Natural killer cell treated with Interleukin-12 subunit alpha and Interleukin-12 subunit beta and Interleukin-15 and Interleukin-18, amount 100 ng/mL, for 72 hours (primary cell): ENCODE data around the gene USP3. TPM values are rescaled to one million over a fixed set of nuclear protein-coding genes. Genes with fewer than 3 reads are reported as not detected.

Experiments
- ATAC-seq, 2 donors: fragments of 150-1000 bp; cut with Tn5 transposase in 1 of 2; sonication (Bioruptor Pico), chemical (Tn5 transposase) in 1 of 2; 2 replicates each; pipeline ENCODE4 v1.10.0; 2021
- DNase-seq: peaks from one replicate; pipeline ENCODE4 v3.0.0; 2022; ENCODE audit warnings: low spot score
- H3K27ac Mint-ChIP-seq, 2 donors: 1 replicate in 1 of 2; 2 replicates in 1 of 2; pipeline ENCODE4 v1.8.0; 2022; ENCODE audit warnings: mixed read lengths in 2 of 2, mild to moderate bottlenecking in 1 of 2, moderate library complexity in 1 of 2
- H3K27me3 Mint-ChIP-seq, 2 donors: 1 replicate in 1 of 2; 2 replicates in 1 of 2; pipeline ENCODE4 v1.8.0; 2022; ENCODE audit warnings: mixed read lengths in 2 of 2
- H3K36me3 Mint-ChIP-seq: one replicate; pipeline ENCODE4 v1.8.0; 2022; ENCODE audit warnings: mixed read lengths
- H3K4me1 Mint-ChIP-seq, 2 donors: 1 replicate in 1 of 2; 2 replicates in 1 of 2; pipeline ENCODE4 v1.8.0; 2022; ENCODE audit warnings: low read depth in 2 of 2, mixed read lengths in 2 of 2, mild to moderate bottlenecking in 1 of 2
- H3K4me3 Mint-ChIP-seq: one replicate; pipeline ENCODE4 v1.8.0; 2022; ENCODE audit warnings: mixed read lengths
- H3K9me3 Mint-ChIP-seq: 2 replicates; pipeline ENCODE4 v1.8.0; 2022; ENCODE audit warnings: mixed read lengths
- total RNA-seq, 2 donors: library from RNA; stranded (reverse); gene quantifications; one replicate each; pipeline ENCODE4 v1.2.3, GENCODE V29; 2022

USP3 gene, protein sequence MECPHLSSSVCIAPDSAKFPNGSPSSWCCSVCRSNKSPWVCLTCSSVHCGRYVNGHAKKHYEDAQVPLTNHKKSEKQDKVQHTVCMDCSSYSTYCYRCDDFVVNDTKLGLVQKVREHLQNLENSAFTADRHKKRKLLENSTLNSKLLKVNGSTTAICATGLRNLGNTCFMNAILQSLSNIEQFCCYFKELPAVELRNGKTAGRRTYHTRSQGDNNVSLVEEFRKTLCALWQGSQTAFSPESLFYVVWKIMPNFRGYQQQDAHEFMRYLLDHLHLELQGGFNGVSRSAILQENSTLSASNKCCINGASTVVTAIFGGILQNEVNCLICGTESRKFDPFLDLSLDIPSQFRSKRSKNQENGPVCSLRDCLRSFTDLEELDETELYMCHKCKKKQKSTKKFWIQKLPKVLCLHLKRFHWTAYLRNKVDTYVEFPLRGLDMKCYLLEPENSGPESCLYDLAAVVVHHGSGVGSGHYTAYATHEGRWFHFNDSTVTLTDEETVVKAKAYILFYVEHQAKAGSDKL
- total RNA-seq, result 10 to 100 TPM; 70.0 to 75.3 TPM

DNA sequence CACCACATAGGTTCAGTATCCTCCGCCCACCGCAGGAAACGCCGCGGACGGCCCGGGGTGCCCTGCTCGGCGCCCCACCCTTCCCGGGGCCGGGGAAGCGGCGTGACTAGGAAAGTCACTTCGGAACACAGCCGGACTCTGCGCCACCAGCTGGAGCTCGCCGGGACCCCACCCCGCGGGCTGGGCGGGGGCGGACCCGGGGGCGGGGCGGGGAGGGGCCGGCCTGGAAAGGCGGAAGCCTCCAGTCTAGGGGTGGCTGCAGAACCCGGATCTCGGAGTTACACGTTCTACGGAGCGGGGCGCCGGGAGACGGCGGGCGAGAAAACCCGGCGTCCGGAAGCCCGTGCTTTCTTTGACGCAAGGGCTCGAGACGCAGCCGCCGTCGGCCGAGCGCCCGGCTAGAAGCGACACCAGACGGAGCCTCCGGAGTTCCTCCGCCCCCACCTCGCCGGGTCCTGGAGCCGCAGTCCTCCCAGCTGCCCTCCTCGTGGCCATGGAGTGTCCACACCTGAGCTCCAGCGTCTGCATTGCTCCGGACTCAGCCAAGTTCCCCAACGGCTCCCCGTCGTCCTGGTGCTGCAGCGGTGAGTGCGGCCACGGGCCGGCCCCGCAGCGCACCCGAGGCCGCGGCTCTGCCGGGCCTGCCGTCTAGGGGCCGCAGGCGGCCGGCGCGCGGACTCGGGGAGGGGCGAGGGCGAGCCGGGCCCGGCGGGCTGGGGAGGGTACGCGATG lies at the start of gene USP3:
USP3 (plus strand) TSS at position 347 of the 732 bp plus-strand sequence; CDS start at position 494, 147 bp downstream.
- no peaks in the 10 kb centered on the region for H3K36me3 Mint-ChIP-seq
- peak; percentile 85 to 86 for ATAC-seq
- peak within 1 kb of the TSS; percentile 76 to 92 for H3K27ac Mint-ChIP-seq
- peak within 1 kb of the TSS; percentile 95 for H3K4me3 Mint-ChIP-seq
- no peaks in the 10 kb centered on the region for H3K9me3 Mint-ChIP-seq
- peak; percentile 95 for DNase-seq
- H3K27me3 Mint-ChIP-seq, result no peaks in the 10 kb centered on the region
- H3K4me1 Mint-ChIP-seq, result peaks cover 65 to 80% of the 10 kb centered on the region in 2 donors

DNA sequence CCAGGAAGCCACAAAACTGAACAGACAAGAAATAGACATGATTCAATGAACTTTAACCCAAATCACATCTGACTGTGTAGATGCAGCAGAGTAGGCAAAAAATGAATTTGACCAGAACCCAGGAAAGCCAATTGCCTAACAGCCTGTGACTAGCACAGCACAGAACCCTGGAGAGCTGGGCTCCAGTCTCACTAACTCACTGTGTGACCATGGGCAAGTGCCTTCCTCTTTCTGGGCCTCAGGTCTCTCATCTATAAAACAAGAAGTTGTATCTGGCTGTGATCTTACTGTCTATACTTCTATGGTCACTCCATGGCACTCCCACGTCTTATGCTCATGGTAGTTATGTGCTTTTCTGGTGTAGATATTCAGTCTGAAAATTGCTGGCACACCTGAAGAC lies 48.1 kb upstream of the USP3 start:
- DNase-seq (no peak), ATAC-seq (no peak)
- Mint-ChIP-seq H3K4me1 (no peaks in the 10 kb centered on the region), H3K4me3 (no peak overlapping the region), H3K27me3 (peaks cover 0 to 9% of the 10 kb centered on the region in 2 donors), H3K27ac (no peak overlapping the region), H3K9me3 (no peaks in the 10 kb centered on the region), H3K36me3 (no peaks in the 10 kb centered on the region)

DNA sequence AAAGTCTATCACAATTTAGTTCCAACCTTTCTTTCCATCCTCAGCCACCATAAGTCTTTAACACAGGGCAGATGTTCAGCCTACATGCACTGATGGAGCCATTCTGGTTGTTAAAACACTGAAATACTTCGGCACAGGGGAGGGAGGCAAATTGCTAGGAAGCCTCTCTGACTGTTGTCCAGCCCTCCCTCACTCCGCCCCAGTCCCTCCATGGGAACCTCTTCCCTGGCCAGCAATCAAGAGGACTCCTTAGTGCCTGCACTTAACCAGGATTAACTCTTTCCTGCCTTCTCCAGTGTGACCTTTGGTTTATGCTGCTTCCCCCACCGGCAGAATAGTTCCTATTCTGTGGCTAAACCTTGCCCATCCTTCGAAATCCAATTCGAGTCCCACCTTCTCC lies 47.0 kb upstream of the USP3 start:
- no peak for DNase-seq
- Mint-ChIP-seq H3K36me3 (no peaks in the 10 kb centered on the region), H3K9me3 (no peaks in the 10 kb centered on the region), H3K27ac (no peak overlapping the region), H3K27me3 (peaks cover 0 to 9% of the 10 kb centered on the region in 2 donors), H3K4me3 (no peak overlapping the region), H3K4me1 (no peaks in the 10 kb centered on the region)
- no peak for ATAC-seq

DNA sequence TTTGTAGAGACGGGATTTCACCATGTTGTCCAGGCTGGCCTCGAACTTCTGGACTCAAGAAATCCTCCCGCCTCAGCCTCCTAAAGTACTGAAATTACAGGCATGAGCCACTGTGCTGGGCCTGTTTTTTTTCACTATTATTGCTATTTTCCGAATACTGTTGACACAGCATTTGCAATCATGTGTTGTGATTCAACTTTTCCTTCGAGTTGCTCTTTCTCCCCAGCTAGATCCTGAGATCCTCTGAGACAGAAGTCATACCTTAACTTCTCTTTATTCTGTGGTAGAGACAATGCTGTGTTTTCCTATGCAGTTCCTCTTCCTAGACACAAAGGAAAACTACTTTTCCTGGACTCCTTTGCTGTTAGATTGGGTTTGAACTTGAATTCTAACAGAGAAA lies 46.4 kb upstream of the USP3 start:
- no peaks in the 10 kb centered on the region for H3K4me1 Mint-ChIP-seq
- H3K27ac Mint-ChIP-seq, result no peak overlapping the region
- peaks cover 0 to 9% of the 10 kb centered on the region in 2 donors for H3K27me3 Mint-ChIP-seq
- ATAC-seq, result no peak
- DNase-seq, result no peak
- no peak overlapping the region for H3K4me3 Mint-ChIP-seq
- H3K36me3 Mint-ChIP-seq, result no peaks in the 10 kb centered on the region
- no peaks in the 10 kb centered on the region for H3K9me3 Mint-ChIP-seq

DNA sequence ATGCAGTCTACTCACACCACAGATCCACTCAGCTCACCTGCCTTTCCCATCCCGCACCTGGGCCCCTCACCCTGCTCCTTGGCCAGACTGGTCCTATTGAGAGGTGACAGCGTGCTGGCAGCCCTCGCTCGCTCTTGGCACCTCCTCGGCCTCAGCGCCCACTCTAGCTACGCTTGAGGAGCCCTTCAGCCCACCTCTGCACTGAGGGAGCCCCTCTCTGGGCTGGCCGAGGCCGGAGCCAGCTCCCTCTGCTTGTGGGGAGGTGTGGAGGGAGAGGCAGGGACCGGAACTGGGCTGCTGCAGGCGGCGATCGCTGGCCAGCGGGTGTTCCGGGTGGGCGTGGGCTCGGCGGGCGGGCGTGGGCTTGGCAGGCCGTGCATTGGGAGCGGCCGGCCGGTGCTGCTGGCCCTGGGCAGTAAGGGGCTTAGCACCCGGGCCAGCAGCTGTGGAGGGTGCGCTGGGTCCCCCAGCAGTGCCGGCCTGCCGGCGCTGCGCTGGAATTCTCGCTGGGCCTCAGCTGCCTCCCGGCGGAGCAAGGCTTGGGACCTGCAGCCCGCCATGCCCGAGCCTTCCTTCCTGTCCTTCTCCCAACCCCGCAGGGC lies 45.5 kb upstream of the USP3 start:
- DNase-seq (no peak), ATAC-seq (no peak)
- no peak overlapping the region for H3K27ac Mint-ChIP-seq
- no peaks in the 10 kb centered on the region for H3K4me1 Mint-ChIP-seq
- H3K9me3 Mint-ChIP-seq, result no peaks in the 10 kb centered on the region
- no peak overlapping the region for H3K4me3 Mint-ChIP-seq
- peaks cover 0 to 13% of the 10 kb centered on the region in 2 donors for H3K27me3 Mint-ChIP-seq
- H3K36me3 Mint-ChIP-seq, result no peaks in the 10 kb centered on the region

DNA sequence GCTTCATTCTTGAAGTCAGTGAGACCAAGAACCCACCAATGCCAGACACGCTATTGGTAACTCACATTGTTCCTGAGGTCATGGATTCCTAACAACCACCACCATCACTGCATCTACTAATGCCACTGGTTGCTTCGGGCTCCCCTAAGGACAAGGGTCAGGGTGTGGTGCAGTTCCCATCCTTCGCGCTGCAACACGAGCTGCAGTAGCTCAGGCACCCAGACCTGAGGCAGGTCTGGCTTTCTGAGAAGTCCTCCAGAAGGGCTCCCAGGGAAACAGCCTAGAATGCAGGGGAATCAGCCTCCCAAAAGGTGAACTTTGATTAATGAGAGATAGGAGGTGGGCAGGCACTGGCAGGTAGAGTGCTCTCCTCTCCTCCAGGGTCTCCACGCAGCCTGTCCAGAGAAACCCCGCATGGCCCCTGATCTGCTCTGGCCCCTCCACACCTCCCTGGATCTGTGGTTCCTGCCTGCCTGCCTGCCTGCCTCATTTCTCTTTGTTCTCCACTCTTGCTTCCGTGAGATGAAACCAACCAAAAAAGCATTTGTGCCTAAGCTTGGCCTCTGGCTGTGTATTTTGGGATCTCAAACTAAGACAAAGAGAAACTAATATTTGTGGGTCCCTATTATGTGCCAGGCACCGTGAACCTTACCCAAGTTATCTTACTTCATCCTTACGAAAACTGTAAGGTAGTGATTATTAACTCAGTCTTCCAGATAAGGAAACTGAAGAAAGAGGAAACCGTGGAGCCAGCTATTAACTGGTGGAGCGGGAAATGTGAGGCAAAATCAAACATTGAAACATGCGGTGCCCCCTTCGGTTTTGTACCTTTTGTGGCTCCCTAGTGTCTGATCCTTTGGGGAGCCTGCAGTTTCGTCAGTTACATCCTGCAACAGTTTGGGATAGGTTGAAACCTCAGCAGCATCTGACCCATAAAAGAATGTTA lies 43.9 kb upstream of the USP3 start:
- DNase-seq (no peak), ATAC-seq (no peak)
- Mint-ChIP-seq H3K27me3 (peaks cover 0 to 14% of the 10 kb centered on the region in 2 donors), H3K4me1 (no peaks in the 10 kb centered on the region), H3K9me3 (no peaks in the 10 kb centered on the region), H3K36me3 (no peaks in the 10 kb centered on the region), H3K27ac (no peak overlapping the region), H3K4me3 (no peak overlapping the region)

DNA sequence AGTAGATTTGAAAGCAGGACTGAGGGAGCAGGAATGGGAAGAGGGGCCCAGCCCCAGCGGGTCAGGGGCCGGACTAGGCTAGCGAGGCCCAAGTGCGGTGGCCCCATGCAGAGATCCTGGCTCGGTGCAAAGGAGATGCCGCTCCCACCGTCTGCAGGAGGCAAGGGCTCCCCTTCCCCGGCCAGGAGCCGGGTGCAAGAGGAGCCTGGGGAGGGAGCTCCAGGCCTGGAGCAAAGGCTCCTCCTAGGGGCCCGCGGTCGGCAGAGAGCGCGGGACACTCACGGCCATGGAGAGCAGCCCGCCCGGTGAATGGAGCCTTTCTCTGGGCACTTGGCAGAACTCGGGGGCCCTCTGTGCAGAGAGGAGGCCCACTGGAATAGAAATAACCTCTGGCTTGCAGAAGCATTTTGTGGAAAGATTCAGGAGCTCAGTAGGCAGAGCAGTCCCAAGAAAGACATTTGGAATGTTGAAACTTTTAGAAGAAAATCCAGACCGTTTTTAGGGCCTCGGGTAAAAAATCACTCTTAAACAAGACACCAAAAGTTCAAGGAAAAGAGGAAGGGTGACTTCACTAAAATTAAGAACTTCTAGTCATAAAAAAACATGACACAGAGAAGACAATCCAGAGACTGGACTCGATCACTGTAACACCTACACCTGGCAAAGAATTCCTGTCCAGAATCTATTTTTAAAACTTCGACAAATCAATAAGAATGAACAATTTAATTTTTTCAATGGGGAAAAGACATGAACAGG lies 43.0 kb upstream of the USP3 start:
- ATAC-seq, result no peak
- Mint-ChIP-seq H3K36me3 (no peaks in the 10 kb centered on the region), H3K27ac (no peak overlapping the region), H3K4me1 (no peaks in the 10 kb centered on the region), H3K27me3 (peaks cover 0 to 15% of the 10 kb centered on the region in 2 donors), H3K4me3 (no peak overlapping the region), H3K9me3 (no peaks in the 10 kb centered on the region)
- DNase-seq, result no peak

DNA sequence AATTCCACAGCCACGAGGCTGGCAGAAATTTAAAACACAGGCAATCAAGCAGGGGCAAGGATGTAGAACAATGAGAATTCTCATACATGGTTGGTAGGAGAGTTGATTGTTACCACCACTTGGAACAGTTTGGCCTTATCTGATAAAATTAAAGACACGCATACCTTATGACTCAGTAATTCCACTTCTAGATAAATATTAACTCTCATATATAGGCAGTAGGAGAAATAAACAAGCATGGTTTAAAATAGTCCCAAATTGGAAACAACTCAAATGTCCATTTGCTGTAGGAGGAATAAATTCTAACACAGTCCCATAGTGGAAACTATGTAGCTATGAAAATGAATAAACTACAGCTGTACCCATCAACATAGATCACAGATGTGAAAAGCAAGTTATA lies 42.3 kb upstream of the USP3 start:
- no peaks in the 10 kb centered on the region for H3K36me3 Mint-ChIP-seq
- peaks cover 0 to 5% of the 10 kb centered on the region in 2 donors for H3K4me1 Mint-ChIP-seq
- H3K27ac Mint-ChIP-seq, result no peak overlapping the region
- no peaks in the 10 kb centered on the region for H3K9me3 Mint-ChIP-seq
- ATAC-seq (no peak), DNase-seq (no peak)
- peaks cover 0 to 21% of the 10 kb centered on the region in 2 donors for H3K27me3 Mint-ChIP-seq
- no peak overlapping the region for H3K4me3 Mint-ChIP-seq

DNA sequence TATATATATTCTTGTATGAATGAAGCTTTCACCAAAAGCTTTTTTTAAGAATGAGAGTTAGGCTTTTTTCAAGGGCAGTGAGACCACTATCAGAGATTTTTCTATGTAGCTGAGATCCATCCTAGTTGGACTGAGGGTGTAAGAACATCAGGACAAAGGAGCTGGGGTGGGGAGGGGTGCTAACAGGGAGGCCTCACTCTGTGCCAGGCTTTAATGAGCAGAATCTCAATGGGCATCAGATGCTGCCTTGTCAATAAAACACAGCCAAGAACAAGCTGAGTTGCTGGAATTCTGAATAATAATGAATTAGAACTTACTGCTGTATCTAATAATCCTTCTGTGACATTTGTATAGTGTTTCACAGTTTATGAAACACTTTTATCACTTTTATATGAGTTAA lies 41.4 kb upstream of the USP3 start:
- Mint-ChIP-seq H3K27me3 (peaks cover 0 to 24% of the 10 kb centered on the region in 2 donors), H3K4me1 (peaks cover 0 to 5% of the 10 kb centered on the region in 2 donors), H3K4me3 (no peak overlapping the region), H3K27ac (no peak overlapping the region), H3K9me3 (no peaks in the 10 kb centered on the region), H3K36me3 (no peaks in the 10 kb centered on the region)
- DNase-seq (no peak), ATAC-seq (no peak)

DNA sequence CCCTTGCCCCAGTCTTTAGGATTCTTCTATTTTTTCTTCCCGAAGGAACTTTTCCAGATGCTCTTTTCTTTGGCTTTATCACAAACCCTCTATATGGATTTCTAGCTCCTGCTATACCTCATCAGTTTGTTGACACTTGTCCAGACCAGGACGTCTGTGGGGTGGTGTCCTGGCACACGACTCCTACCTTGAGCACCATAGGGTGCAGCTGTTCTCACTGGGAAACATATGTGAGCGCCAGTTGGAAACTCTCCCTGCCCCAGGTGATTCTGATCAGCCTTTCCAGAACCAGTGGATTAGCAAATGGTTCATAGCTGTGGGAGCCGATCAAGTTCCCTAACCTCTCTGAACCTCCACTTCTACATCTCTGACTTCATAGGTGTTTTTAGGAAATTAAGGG lies 40.6 kb upstream of the USP3 start:
- Mint-ChIP-seq H3K36me3 (no peaks in the 10 kb centered on the region), H3K4me3 (no peak overlapping the region), H3K27ac (no peak overlapping the region), H3K27me3 (peaks cover 0 to 20% of the 10 kb centered on the region in 2 donors), H3K9me3 (no peaks in the 10 kb centered on the region), H3K4me1 (peaks cover 0 to 5% of the 10 kb centered on the region in 2 donors)
- DNase-seq (no peak), ATAC-seq (no peak)

DNA sequence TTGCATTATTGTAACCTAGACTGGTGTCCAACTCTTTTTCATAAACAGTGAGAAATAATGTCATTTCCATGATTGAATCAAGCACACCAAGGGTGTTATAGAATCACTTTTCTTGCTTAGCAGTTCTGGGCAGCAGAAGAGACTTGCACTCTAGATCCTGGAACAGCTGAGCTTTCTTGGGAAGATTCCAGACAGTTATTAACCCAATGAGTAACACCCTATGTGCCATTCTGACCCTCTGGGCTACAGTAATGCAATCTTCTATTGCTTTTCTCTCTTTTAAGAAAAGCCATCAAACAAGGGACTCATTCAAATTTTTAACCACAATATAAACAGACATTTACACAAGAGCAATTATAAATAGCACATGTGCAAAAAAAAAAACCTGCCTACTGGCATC lies 39.3 kb upstream of the USP3 start:
- ATAC-seq (no peak), DNase-seq (no peak)
- H3K4me1 Mint-ChIP-seq, result peaks cover 0 to 5% of the 10 kb centered on the region in 2 donors
- H3K27me3 Mint-ChIP-seq, result peaks cover 0 to 25% of the 10 kb centered on the region in 2 donors
- H3K9me3 Mint-ChIP-seq, result no peaks in the 10 kb centered on the region
- H3K36me3 Mint-ChIP-seq, result no peaks in the 10 kb centered on the region
- H3K27ac Mint-ChIP-seq, result no peak overlapping the region
- no peak overlapping the region for H3K4me3 Mint-ChIP-seq

DNA sequence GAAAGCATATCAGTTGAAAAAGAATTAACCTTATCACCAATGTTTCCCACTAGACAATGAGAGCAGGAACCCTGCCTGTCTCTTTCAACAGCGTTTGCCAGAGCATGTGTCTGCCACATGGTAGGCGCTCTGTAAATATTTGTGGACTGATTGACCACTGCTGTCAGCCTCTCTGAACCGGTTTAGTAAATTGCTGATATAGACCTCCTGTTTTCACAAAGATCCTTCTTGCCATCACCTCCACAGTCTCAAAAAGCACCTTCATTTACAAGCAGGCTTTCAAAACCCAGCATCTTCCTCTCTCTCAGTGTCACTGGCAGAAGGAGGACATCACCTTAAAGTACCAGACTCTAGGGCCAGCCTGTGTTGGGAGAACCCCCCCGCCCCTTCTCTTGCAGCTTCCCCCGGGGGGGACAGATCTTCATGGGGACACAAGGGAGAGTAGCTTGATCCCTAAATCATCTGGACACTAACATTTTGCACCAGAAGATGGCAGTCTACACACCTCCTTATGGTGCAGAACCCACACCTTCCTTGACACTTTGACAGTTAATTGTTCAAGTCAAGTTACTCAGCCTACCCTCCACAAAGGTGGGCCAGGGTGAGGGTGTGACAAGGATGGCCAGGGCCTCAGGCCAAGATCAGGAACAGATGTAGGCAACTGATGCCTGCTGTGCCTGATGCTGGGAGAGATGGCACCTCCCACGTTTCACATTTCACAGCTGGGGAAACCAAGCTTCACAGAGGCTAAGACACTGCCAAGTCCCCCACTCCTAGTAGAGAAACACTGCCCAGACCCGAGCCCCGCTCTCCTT lies 37.8 kb upstream of the USP3 start:
- Mint-ChIP-seq H3K4me3 (no peak overlapping the region), H3K27ac (no peak overlapping the region), H3K9me3 (no peaks in the 10 kb centered on the region), H3K4me1 (peaks cover 0 to 5% of the 10 kb centered on the region in 2 donors), H3K27me3 (peaks cover 0 to 20% of the 10 kb centered on the region in 2 donors), H3K36me3 (no peaks in the 10 kb centered on the region)
- peak; percentile 76 to 77 for ATAC-seq
- peak; percentile 67 for DNase-seq
